Adipose tissue (tissue), 3 donors: Measurements from ENCODE around the gene MBOAT1. TPM values are rescaled to one million over a fixed set of nuclear protein-coding genes. Genes with fewer than 3 reads are reported as not detected.
"Not testable (repeated sequence)": the region's sequence is repeated elsewhere in the genome, so short reads cannot be mapped to it uniquely, and the experiment has no call there.

ENCODE experiments used
- H3K27ac ChIP-seq: one replicate; pipeline ENCODE4 v1.5.1; 2013; ENCODE audit warnings: low read depth, low read length
- WGBS, 3 donors: extraction: QIAGEN DNeasy Blood & Tissue Kit; methylation state at CpG; one replicate each; pipeline ENCODE4 v1.1.7; 2013; 5-methylcytosine and 5-hydroxymethylcytosine counted together
- polyA plus RNA-seq, 3 donors: library from polyadenylated mRNA; stranded (reverse); fragments of 200-250 nt; gene quantifications; one replicate each; pipeline ENCODE4 v1.2.3, GENCODE V29; 2013
- donor health status: healthy with polysubstance abuse.
- donor health status: Bipolar disorder and iron deficiency.
- donor health status: healthy.

MBOAT1 gene, protein sequence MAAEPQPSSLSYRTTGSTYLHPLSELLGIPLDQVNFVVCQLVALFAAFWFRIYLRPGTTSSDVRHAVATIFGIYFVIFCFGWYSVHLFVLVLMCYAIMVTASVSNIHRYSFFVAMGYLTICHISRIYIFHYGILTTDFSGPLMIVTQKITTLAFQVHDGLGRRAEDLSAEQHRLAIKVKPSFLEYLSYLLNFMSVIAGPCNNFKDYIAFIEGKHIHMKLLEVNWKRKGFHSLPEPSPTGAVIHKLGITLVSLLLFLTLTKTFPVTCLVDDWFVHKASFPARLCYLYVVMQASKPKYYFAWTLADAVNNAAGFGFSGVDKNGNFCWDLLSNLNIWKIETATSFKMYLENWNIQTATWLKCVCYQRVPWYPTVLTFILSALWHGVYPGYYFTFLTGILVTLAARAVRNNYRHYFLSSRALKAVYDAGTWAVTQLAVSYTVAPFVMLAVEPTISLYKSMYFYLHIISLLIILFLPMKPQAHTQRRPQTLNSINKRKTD
- polyA plus RNA-seq: 1 to 10 TPM; 2.6 to 3.2 (median 2.6) TPM

DNA sequence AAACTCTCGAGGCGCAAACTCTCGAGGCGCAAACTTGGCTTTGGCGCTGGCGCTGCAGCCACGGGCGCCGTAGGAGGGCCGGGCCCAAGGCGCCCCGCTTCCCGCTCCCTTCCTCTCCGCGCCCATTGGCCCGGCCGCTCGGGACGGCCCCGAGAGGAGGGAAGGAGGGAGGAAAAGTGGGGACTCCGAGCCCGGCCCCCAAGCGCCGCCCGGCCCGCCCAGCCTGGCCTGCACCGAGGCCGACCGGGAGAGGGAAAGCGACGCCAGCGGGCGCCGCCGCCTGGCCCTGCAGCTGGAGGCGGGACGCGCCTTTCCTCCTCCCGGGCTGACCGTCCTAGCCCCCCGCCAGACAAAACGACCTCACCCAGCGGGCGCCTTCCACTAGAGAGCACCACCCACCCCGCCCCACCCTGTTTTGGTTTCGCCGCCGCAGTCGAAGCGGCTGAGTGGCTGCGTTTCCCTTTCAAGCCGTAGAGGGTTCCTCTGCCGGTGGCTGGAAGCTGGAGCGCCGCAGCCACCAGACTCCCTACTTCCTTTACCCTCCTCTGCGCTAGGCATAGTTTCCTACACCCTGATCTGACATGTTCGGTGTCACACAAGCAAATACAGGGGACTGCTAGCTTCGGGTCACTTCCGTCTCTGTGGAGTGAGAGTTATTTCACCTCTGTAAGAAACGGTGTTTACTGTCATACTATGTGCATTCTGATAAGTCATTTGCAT lies at the start of gene MBOAT1:
TSS of gene MBOAT1 (minus strand) at position 78 of the 720 bp plus-strand sequence. CDS start 235 bp downstream, outside the sequence.
- 0 to 1% (median 0%) methylated on average over 28 to 56 of the region's 60 CpGs for WGBS, 3 donors
- H3K27ac ChIP-seq: no peak within 1 kb of the TSS

DNA sequence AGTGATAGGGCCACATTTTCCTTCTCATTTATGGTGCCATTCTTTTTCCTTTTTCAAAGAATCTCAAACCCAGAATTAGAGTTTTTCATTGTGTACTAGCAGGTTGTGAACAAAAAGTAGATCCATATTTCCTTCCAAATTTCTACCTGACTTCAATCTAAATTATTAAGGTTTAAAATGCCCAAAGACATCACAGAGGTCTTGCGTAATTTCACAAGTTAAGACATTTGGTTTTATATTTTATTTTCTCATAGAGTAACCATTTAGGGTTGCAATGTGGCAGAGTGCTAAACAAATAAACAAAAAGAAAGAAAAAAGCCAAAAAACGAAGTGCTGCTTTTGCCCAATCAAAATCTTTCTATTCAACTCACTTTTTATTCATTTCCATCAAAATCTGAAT lies 49.4 kb upstream of the MBOAT1 start:
- WGBS, 3 donors: 81 to 83% (median 82%) methylated on average over 2 of the region's 2 CpGs
- no peak overlapping the region for H3K27ac ChIP-seq

DNA sequence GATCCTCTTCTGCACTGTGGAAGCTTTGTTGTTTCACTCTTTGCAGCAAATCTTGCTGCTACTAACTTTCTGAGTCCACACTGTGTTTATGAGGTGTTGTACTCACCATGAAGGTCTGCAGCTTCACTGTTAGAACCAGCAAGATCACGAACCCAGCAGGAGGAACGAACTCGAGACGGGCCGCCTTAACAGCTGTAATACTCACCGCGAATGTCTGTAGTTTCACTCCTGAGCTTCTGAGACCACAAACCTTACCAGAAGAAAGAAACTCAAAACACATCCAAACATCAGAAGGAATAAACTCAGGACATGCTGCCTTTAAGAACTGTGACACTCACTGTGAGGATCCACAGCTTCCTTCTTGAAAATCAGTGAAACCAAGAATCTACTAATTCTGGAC lies 48.1 kb upstream of the MBOAT1 start:
- WGBS, 3 donors: 90 to 95% (median 91%) methylated on average over 7 of the region's 7 CpGs
- no peak overlapping the region for H3K27ac ChIP-seq

DNA sequence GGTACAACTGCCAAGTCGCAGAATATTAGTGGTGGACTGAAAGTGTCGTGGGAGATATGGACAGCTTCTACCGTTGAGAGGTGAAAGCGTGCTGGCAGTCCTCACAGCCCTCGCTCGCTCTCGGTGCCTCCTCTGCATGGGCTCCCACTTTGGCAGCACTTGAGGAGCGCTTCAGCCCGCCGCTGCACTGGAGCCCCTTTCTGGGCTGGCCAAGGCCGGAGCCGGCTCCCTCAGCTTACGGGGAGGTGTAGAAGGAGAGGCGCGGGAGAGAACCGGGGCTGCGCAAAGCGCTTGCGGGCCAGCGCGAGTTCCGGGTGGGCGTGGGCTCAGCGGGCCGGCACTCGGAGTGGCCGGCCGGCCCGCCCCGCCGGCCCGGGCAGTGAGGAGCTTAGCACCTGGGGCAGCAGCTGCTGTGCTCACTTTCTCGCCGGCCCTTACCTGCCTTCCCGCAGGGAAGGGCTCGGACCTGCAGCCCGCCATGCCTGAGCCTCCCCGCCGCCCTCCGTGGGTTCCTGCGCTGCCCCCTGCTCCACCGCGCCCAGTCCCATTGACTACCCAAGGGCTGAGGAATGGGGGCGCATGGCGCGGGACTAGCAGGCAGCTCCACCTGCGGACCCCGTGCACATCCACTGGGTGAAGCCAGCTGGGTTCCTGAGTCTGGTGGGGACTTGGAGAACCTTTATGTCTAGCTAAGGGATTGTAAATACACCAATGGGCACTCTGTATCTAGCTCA lies 47.2 kb upstream of the MBOAT1 start:
- H3K27ac ChIP-seq: no peak overlapping the region
- WGBS, 3 donors: 96 to 97% (median 96%) methylated on average over 35 to 48 of the region's 48 CpGs

DNA sequence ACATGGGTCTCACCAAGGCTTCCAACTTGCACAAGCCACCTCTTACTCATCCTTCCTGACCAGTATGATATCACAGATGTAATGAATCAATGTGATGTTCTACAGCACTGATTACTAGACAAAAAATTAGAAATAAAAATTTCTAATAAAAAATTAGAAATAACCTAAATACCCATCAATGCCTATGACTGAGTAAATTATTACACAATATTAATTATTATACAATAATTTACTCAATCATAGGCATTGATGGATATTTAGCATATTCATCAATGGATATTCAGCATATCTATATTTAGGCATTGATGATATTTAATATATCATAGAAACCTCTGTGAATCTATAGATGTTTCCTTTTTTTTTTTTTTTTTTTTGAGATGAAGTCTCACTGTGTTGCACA lies 43.2 kb upstream of the MBOAT1 start:
- no peak overlapping the region for H3K27ac ChIP-seq

DNA sequence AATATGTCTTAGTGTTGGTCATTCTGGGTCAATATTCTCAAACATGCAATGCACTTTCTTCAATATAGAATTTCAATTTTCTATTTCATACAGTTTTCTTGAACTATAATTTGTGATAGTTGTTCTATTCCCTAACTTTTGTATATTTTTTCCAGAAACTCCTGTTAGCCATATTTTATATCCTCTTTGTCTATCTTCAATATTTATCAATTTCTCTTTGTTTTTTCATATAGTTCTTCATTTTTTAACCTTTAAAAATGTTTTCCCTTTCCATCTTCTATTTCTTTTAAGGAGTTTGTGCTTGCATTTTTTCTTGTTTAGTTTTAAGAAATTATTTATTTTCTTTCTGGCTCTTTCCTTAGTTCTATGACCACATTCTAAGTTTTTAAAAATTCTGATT lies 42.0 kb upstream of the MBOAT1 start:
- no peak overlapping the region for H3K27ac ChIP-seq

DNA sequence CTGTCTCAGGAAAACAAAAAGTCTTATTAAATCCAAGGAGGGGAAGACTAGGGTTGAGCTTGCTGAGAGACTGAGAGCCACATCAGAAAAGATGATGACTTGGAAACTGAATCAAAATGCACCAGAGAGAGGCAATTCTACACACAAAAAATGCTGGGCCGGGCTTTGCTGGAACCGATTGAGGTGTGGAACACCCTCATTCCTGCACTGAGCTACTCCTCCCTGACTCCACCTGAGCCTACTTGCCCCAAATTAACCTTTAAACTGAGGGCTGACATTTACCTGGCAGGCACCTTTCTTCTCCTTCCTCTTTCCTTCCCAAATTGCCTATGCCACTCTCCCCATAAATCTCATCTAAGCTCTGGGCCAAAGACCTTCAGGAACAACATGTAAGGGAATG lies 40.8 kb upstream of the MBOAT1 start:
- 65 to 72% (median 66%) methylated on average over 2 of the region's 2 CpGs for WGBS, 3 donors
- H3K27ac ChIP-seq: no peak overlapping the region

DNA sequence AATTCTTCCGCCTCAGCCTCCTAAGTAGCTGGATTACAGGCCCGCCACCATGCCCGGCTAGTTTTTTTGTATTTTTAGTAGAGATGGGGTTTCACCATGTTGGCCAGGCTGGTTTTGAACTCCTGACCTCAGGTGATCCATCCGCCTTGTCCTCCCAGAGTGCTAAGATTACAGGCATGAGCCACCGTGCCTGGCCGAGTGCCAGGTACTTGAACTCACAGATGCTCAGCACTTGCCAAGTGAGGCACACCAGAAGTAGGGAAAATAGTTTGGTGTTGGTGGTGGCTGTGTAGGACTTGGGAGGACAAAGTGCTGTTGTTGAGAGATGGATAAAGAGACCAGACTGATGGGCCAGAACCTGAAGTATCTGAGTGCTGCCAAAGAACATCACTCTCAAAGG lies 40.0 kb upstream of the MBOAT1 start:
- no peak overlapping the region for H3K27ac ChIP-seq
- WGBS, 3 donors: 84 to 87% (median 87%) methylated on average over 6 of the region's 6 CpGs

DNA sequence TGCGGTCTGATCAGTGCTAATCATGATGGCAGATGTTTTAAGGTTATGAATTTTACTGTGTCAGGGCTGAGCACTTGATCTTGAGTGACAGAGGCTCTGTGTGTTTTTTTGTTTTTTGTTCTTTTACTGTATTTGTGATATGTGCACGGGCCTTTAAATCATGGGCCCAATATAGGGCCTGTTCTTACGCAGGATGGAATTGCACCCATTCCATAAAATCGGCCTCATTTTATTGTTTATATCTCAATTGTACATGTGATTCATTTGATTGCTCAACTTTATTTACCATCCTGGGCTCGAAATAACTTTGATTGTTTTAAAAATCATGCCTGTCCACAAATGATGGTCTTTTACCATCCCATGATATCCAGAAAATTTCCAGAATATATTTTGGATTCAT lies 39.3 kb upstream of the MBOAT1 start:
- H3K27ac ChIP-seq: no peak overlapping the region
- 82 to 87% (median 84%) methylated on average over 5 of the region's 5 CpGs for WGBS, 3 donors

DNA sequence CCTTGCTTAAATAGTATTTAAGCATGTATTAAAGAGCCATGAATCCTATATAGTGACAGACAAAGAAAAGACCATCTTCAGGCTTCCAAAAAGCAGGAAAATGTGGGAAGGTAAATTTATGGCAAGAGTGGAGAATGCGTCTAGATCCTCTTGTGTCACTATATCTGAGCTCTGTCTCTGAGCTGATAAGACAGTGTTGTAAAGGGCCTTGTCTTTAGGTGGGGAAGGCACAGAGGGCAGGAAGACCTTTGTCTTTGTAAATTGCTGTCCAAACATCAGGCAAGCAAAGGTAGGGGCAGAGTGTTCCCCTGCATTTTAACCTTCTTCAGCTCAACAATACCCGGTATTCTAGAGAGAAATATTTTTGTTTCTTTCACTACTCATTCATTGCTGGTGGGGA lies 33.9 kb upstream of the MBOAT1 start:
- no peak overlapping the region for H3K27ac ChIP-seq
- 49 to 71% (median 51%) methylated on average over 2 of the region's 2 CpGs for WGBS, 3 donors

DNA sequence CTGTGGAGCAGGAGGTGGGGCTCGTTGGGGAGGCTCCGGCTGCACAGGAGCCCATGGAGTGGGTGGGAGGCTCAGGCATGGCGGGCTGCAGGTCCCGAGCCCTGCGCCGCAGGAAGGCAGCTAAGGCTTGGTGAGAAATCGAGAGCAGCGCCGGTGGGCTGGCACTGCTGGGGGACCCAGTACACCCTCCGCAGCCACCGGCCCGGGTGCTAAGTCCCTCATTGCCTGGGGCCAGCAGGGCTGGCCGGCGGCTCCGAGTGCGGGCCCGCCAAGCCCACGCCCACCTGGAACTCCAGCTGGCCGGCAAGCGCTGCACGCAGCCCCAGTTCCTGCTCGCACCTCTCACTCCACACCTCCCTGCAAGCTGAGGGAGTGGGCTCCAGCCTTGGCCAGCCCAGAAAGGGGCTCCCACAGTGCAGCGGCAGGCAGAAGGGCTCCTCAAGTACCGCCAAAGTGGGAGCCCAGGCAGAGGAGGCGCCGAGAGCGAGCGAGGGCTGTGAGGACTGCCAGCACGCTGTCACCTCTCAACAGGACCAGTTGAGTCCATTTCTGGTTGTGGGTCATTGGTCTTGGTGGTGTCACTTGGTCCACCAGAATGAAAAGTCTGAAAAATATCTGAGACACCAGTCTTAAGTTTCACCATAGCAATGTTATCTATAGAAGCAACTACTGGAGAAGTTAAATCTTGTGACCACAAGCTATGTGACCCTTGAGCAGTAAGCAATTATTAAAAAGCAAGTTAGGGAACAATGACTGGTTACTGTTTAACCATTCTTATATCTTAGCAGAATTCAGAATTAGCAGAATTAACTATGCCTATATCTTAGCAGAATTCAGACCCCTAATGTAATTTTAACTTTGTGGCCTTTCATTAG lies 32.8 kb upstream of the MBOAT1 start:
- 95 to 99% (median 97%) methylated on average over 25 to 29 of the region's 29 CpGs for WGBS, 3 donors
- not testable (repeated sequence) for H3K27ac ChIP-seq

DNA sequence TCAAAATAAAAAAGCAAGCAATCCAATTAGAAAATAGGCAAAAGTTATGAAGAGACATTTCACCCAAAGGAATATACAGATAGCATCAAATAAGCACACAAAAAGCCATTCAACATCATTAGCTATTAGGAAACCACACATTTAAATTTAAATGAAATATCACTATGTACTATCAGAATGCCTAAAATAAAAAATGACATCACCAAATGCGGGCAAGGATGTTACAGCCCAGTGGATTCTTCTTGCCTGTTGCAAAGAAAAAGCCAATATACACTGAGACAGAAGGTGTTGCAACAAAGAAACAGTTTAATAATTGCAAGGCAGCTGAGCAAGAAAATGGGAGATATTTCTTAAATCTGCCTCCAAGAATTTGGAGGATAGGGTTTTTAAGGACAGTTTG lies 31.0 kb upstream of the MBOAT1 start:
- H3K27ac ChIP-seq: no peak overlapping the region
- WGBS, 3 donors: 91 to 96% (median 94%) methylated on average over 1 of the region's 1 CpG

DNA sequence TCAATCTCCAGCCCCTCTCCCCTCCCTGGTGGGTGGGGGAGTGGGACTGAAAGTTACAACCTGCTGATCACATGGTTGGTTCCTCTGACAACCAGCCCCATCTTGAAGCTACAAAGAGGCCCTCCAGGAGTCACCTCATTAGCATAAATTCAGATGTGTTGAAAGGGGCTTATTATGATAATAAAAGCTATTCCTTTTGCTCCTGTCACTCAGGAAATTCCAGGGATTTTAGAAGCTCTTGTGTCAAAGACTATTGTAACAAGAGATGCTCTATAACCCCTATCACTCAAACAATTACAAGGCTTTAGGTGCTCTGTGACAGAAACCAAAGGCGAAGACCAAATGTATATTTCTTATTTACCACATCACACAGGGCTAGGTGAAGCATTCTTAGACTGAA lies 30.1 kb upstream of the MBOAT1 start:
- 83 to 96% (median 96%) methylated on average over 1 of the region's 1 CpG for WGBS, 3 donors
- H3K27ac ChIP-seq: no peak overlapping the region

DNA sequence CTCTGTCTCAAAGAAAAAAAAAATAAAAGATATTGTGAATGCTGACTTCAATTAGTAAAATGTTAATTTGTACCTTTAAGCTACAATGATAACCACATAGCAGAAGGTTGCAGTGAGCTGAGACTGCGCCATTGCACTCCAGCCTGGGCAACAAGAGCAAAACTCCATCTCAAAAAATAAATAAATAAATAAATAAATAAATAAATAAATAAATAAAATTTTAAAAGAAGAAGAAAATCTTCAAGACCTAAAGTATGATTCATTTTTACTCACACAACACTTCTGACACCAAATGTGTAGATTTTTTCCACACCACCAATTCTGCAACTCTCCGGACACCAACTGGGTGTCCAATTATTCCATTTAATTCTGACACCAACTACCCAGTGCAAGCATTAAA lies 28.8 kb upstream of the MBOAT1 start:
- WGBS, 3 donors: 95 to 100% (median 97%) methylated on average over 2 of the region's 2 CpGs
- H3K27ac ChIP-seq: no peak overlapping the region

DNA sequence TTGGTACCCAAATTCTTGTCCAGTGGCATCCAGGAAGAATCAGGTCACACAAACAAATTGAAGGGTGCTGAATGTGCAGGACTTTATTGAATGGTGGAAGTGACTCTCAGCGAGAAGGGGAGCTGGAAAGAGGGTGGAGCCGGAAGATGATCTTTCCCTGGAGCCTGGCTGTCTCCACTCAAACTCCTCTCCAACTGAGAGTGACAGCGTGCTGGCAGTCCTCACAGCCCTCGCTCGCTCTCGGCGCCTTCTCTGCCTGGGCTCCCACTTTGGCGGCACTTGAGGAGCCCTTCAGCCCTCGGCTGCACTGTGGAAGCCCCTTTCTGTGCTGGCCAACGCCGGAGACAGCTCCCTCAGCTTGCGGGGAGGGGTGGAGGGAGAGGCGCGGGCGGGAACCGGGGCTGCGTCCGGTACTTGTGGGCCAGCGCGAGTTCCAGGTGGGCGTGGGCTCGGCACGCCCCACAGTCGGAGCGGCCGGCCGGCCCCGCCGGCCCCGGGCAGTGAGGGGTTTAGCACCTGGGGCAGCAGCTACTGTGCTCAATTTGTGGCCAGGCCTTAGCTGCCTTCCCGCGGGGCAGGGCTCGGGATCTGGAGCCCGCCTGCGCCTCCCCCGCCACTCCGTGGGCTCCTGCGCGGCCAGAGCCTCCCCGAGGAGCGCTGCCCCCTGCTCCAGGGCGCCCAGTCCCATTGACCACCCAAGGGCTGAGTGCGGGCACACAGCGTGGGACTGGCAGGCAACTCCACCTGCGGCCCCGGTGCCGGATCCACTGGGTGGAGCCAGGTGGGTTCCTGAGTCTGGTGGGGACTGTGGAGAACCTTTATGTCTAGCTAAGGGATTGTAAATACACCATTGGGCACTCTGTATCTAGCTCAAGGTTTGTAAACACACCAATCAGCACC lies 26.7 kb upstream of the MBOAT1 start:
- WGBS, 3 donors: 93 to 95% (median 93%) methylated on average over 41 to 47 of the region's 47 CpGs
- no peak overlapping the region for H3K27ac ChIP-seq

DNA sequence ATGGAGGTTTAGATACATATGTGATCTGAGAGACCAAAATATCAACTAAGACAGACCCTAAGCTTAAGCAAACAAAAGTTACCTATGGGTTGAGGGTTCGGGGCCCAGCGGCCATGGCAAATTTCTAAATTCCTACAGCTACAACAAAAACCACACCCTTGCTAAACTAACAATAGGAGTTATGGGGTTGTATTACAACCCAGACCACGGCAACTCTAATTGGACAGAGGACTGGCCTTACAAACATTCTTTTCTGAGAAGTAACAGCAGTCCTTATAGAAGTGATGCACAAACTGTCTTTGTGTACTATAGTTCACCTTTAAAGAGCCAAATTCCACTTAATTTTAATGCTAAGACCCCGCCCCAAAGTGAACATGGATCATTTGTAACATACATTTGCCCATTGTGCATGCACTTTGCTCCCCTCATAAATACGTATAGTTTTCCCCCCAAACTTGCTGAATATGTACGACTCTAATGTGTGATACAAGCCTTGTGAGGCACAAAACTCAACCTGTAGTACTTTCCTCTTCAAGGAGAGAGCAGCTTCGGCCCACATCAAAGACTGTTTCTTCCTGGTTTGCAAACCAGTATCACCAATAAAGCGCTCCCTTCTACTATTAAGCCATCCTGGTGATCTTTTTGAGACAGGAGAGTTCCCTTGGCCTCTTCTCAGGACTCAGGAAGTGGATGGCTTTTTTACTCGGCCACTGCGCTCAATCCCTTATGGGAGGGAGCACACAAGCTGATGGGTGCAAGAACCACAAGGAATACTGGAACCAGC lies 25.6 kb upstream of the MBOAT1 start:
- 87 to 91% (median 88%) methylated on average over 10 of the region's 10 CpGs for whole genome bisulfite sequencing, 3 donors

More for the DNA sequence above, 25.6 kb upstream of the MBOAT1 start:
- H3K27ac ChIP-seq: no peak overlapping the region
